ENCODE measurements around the gene TGDS.

GRCh38 chr13:94583926-94584325 is 12.0 kb downstream of the TGDS start:
- TF ChIP-seq GATA3 (IDR thresholded peaks at IDR 0.05; ENCODE audit: low read depth, low read length) (no peak), GATA2 (IDR thresholded peaks at IDR 0.05; ENCODE audit: low read depth, low read length) (no peak)
